Mesodermal cell (in vitro differentiated cells): ENCODE data around the gene DNAJC7.
"Not testable (repeated sequence)": the region's sequence is repeated elsewhere in the genome, so short reads cannot be mapped to it uniquely, and the experiment has no call there.

Source experiments
- H3K27ac ChIP-seq: 2 replicates; pipeline ENCODE4 v1.7.0; 2013; ENCODE audit warnings: mild to moderate bottlenecking, low read depth, low read length, moderate library complexity; ENCODE audit not compliant: severe bottlenecking
- H3K36me3 ChIP-seq: 2 replicates; pipeline ENCODE4 v1.7.1; 2013; ENCODE audit warnings: mild to moderate bottlenecking, low read length, moderate library complexity; ENCODE audit not compliant: control insufficient read depth, insufficient read depth
- H3K4me1 ChIP-seq: one replicate; pipeline ENCODE4 v1.7.1; 2013; ENCODE audit warnings: mild to moderate bottlenecking, low read length; ENCODE audit not compliant: insufficient read depth, control insufficient read depth, poor library complexity, severe bottlenecking
- H3K4me3 ChIP-seq: 2 replicates; pipeline ENCODE4 v1.7.0; 2013; ENCODE audit warnings: low read length, control low read depth, mild to moderate bottlenecking; ENCODE audit not compliant: insufficient read depth, poor library complexity, severe bottlenecking; ENCODE audit errors: extremely low read depth
- H3K9me3 ChIP-seq: 2 replicates; pipeline ENCODE4 v1.7.1; 2013; ENCODE audit warnings: mild to moderate bottlenecking, low read length, moderate library complexity; ENCODE audit not compliant: control insufficient read depth
- WGBS, 2 experiments: methylation state at CpG; one replicate each; pipeline ENCODE4 v1.1.5; 2013; ENCODE audit warnings: missing lambda C conversion rate in 2 of 2; ENCODE audit not compliant: insufficient coverage in 2 of 2; 5-methylcytosine and 5-hydroxymethylcytosine counted together

DNAJC7 gene

GRCh38 chr17:42010898-42011516 is 6.2 kb downstream of the DNAJC7 start:
- Histone ChIP-seq H3K27ac (no peak overlapping the region), H3K4me1 (peaks cover 4% of the 10 kb centered on the region), H3K36me3 (peaks cover 34% of the 10 kb centered on the region), H3K9me3 (no peaks in the 10 kb centered on the region), H3K4me3 (no peak overlapping the region)
- WGBS, 2 experiments, result 88 to 100% methylated on average over 1 of the region's 3 CpGs

GRCh38 chr17:42010266-42010680 is 7.0 kb downstream of the DNAJC7 start:
- peaks cover 31% of the 10 kb centered on the region for H3K36me3 ChIP-seq
- WGBS, 2 experiments, result 100% methylated on average over 1 to 5 of the region's 9 CpGs
- H3K9me3 ChIP-seq, H3K27ac ChIP-seq, H3K4me3 ChIP-seq, H3K4me1 ChIP-seq: not testable (repeated sequence)

DNA sequence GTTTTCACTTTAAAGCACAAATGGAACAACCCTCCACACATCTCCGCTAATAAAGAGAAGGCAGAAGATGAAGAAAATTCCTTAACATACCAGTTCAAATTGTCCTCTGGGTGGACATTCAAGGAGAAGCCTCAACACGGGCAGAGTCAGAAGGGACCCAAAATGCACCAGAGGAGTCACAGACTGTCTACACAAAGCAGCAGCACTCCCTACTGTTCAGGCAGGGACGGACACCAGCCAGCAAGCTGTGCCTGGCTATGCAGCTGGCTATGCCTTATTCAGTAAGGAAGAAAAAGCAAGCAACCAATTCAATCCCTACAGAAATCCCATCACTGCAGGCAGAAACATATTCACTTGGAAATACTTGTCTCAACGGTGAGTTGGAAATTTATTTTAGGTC is 8.1 kb downstream of the DNAJC7 start:
- no peak overlapping the region for H3K4me3 ChIP-seq
- 88 to 92% methylated on average over 2 of the region's 4 CpGs for WGBS, 2 experiments
- no peak overlapping the region for H3K27ac ChIP-seq
- H3K36me3 ChIP-seq, result peaks cover 29% of the 10 kb centered on the region
- peaks cover 4% of the 10 kb centered on the region for H3K4me1 ChIP-seq
- H3K9me3 ChIP-seq, result no peaks in the 10 kb centered on the region

- H3K27ac ChIP-seq, result no peak overlapping the region
- no CpG with 5 or more reads among the region's 1 CpG for WGBS, 2 experiments
- peaks cover 49% of the 10 kb centered on the region for H3K36me3 ChIP-seq
These were observed 12.1 kb downstream of the DNAJC7 start for GRCh38 chr17:42005166-42005565.

DNA sequence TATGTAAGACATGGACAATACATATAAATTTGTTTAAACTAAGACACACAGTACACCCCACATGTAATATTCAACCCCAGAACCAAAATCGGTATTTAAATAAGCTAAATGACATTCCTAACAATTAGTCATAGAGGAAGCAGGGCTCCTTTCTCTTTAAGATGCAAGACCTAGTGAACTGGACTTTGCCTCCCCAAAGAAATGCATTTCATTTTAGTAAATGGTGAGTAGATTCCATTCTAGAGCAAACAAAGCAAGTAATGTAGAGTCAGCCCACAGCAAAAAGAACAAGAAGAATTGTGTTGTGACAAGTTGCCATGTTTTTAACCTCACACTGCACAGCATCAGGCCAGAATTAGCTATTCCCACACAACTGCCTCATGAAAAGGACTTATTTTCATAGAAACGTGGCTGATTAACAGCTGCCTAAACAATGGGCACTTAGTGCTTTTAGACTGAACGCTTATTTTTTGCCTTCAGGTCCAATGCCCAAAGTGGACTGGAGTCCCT is 14.4 kb downstream of the DNAJC7 start:
- H3K27ac ChIP-seq, result no peak overlapping the region
- peaks cover 62% of the 10 kb centered on the region for H3K36me3 ChIP-seq
- 85 to 90% methylated on average over 2 of the region's 3 CpGs for WGBS, 2 experiments
- peaks cover 9% of the 10 kb centered on the region for H3K4me1 ChIP-seq
- no peak overlapping the region for H3K4me3 ChIP-seq
- no peaks in the 10 kb centered on the region for H3K9me3 ChIP-seq

More at GRCh38 chr17:42005166-42005565, 12.1 kb downstream of the DNAJC7 start:
- Histone ChIP-seq H3K4me3 (no peak overlapping the region), H3K9me3 (no peaks in the 10 kb centered on the region), H3K4me1 (peaks cover 9% of the 10 kb centered on the region)

- Histone ChIP-seq H3K27ac (no peak overlapping the region), H3K4me3 (no peak overlapping the region), H3K4me1 (peaks cover 9% of the 10 kb centered on the region), H3K36me3 (peaks cover 66% of the 10 kb centered on the region), H3K9me3 (no peaks in the 10 kb centered on the region)
- 100% methylated on average over 2 to 3 of the region's 7 CpGs for WGBS, 2 experiments
These were observed 15.0 kb downstream of the DNAJC7 start for GRCh38 chr17:42002175-42002791.

- no CpG with 5 or more reads among the region's 2 CpGs for WGBS, 2 experiments
- H3K9me3 ChIP-seq, result no peaks in the 10 kb centered on the region
- H3K4me3 ChIP-seq, result no peak overlapping the region
- peaks cover 11% of the 10 kb centered on the region for H3K4me1 ChIP-seq
- peaks cover 70% of the 10 kb centered on the region for H3K36me3 ChIP-seq
- no peak overlapping the region for H3K27ac ChIP-seq
These were observed 15.5 kb downstream of the DNAJC7 start for GRCh38 chr17:42001729-42002128.

- 100% methylated on average over 1 of the region's 3 CpGs for WGBS, 2 experiments
- Histone ChIP-seq H3K4me3 (no peak overlapping the region), H3K36me3 (peaks cover 82% of the 10 kb centered on the region), H3K27ac (no peak overlapping the region), H3K4me1 (peaks cover 12% of the 10 kb centered on the region), H3K9me3 (no peaks in the 10 kb centered on the region)
These were observed 16.7 kb downstream of the DNAJC7 start for GRCh38 chr17:42000413-42001133.

DNA sequence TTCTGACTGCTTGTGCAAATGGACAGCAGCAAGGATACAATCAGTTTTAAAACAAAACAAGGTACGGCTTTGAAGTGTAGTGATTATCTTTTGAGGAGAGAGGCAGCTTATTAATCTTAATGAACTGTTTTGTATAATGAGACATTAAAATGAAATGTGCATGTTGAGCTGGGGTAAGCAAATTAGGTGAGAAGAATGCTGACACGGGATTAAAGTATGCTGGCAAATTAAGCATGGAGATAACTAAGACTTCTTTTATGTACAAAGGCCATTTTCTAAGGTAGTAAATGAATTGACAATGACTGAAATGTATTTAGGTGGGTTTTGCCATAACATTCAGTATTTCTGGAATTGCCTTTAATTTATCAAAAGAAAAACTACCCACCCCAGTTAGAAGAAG is 18.7 kb downstream of the DNAJC7 start:
- H3K36me3 ChIP-seq, result peaks cover 97% of the 10 kb centered on the region
- peaks cover 11% of the 10 kb centered on the region for H3K4me1 ChIP-seq
- H3K27ac ChIP-seq, result no peak overlapping the region
- no peak overlapping the region for H3K4me3 ChIP-seq
- H3K9me3 ChIP-seq, result no peaks in the 10 kb centered on the region
- WGBS, 2 experiments, result 50% methylated on average over 2 of the region's 2 CpGs

- no peak overlapping the region for H3K27ac ChIP-seq
- H3K4me3 ChIP-seq, result no peak overlapping the region
- peaks cover 2% of the 10 kb centered on the region for H3K4me1 ChIP-seq
- WGBS, 2 experiments, result 92 to 100% methylated on average over 1 to 2 of the region's 2 CpGs
- H3K9me3 ChIP-seq, result no peaks in the 10 kb centered on the region
- peaks cover 98% of the 10 kb centered on the region for H3K36me3 ChIP-seq
These were observed 20.4 kb downstream of the DNAJC7 start for GRCh38 chr17:41996855-41997164.

DNA sequence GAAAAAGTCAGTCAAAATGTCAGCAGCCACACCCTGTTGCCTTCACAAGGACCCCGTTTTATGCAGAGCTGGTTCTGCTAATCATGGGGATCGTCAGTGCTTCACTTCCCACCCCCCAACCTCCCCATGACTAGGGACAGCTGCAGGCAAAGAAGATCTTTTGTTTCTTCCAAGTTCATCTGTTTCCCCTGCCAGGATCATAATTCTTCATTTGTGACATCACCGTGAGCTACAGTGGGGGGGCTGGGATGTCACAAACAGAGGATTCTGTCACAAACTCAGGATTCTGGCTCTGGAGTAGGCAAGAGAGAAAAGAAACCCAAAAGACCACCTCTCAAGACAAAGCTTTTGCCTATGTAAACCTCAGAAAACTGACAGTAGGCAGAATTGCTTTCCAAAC is 24.7 kb downstream of the DNAJC7 start:
- WGBS, 2 experiments, result 100% methylated on average over 2 of the region's 3 CpGs
- H3K36me3 ChIP-seq, result peaks cover 97% of the 10 kb centered on the region
- H3K9me3 ChIP-seq, result no peaks in the 10 kb centered on the region
- peaks cover 2% of the 10 kb centered on the region for H3K4me1 ChIP-seq
- no peak overlapping the region for H3K4me3 ChIP-seq
- no peak overlapping the region for H3K27ac ChIP-seq
